HG03103 (cell line): ENCODE data around the gene PRKG1.
"Not testable (repeated sequence)": the region's sequence is repeated elsewhere in the genome, so short reads cannot be mapped to it uniquely, and the experiment has no call there.

ENCODE experiments used
- ATAC-seq: cut with Tn5 transposase; IDR thresholded peaks from one replicate; pipeline ENCODE4 v1.9.1; 2021; ENCODE audit warnings: low read depth; ENCODE audit not compliant: unreplicated experiment

Gene PRKG1

DNA sequence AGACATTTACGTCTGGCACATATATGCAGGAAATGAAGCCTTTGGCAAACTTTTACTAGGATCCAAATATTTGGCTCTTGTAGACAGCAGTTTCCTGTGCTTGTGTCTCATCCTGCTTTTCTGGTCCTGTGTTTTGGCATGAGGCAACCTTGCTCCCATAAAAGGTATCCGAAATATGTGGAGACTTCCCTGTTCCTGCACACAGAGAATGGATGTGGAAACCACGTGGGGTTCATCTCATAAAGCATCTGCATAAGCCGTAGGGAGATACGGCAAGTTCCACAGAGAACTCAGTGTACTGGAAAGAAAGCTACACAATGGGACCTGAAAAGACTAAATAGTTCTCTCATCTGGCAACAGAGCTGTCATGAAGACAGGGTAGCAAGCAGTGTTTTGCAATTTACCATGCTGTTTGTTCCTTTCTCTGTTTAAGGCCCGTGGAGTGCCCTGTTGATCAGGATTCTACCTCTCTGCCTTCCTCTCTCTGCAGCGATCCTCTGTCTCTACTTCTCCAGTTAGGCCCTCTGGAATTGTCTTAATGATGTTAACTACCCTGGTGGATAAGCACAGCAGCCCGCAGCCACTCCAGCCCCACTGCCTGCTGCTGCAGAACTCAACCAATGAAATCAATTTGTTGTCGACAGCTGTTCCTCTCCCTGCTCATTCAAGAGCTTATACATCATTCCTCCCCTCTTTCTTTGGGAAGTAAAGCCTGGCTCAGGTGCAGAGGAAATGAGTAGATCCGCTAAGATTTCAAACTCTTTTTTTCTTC, 331.5 kb downstream of the PRKG1 start:
- ATAC-seq = no peak

DNA sequence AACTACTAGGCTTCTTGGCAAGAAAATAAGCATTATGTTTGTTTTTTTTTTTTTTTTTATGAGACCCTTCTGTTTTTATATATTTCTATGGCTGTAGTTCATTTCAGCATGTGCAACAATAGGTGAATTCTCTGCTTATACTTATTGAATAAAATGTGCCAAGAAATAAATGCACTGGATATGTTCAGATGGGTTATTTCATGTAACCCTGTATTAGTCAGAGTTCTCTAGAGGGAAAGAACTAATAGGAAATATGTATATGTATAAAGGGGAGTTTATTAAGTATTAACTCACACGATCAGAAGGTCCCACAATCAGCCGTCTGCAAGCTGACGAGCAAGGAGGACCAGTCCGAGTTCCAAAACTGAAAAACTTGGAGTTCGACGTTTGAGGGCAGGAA, 332.3 kb downstream of the PRKG1 start:
- ATAC-seq = no peak

DNA sequence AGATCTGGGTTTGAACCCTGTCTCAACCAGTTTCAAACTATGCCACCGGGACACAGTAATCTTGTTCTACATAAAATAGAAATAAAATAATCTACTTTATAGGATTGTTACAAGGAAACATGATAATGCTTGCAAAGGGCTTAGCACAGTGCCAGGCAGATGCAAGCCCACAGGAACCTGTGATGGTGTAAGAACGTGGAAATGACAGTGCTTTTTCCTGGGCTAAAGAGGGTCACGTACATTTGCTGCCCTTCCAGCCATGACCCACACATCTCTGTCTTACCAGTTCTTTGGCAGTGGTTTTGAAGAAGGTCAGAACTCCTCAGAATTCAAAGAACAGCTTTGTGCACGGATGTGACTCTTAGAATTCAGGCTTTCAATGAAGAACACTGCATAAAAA, 342.2 kb downstream of the PRKG1 start:
- no peak for ATAC-seq

DNA sequence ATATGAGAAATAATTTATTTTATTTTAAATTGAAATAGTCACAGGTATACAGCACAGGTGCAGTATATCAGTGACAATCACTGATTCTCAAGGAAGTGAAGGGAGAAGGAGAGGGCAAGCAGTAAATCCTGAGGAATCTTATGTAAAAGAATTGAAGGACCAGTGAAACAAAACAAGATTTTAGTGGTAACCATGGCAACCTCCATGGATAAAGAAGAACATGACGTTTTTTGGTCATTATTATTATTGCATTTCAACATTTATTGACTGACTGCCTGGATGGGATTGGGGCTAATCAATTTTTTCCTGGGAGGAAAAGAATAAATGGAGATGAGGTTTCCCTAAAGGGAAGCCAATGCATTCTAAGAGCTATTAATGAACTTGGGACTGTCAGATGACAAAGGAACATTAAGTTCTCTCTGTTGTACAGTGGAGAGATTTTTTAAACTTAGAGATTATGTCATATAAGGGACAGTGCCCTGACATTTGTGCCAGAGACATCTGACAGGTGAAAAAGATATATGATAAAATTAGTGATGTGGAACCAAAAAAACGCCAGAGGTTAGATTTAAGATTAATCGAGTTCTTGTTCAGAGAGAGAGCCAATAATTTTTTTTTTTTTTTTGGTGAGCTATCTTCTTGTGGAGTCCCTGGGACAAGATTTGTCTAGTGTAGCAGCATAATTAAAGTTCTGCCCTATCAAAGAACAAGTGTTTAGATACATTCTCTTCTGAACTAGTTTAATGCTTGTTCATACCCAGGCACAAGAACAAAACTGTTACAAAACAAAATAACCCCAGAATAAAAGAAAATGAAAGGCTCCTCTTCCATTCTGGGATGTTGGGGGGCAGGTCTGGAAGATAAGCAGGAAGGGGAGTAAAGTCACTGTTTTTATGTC, 345.2 kb downstream of the PRKG1 start:
- no peak for ATAC-seq

DNA sequence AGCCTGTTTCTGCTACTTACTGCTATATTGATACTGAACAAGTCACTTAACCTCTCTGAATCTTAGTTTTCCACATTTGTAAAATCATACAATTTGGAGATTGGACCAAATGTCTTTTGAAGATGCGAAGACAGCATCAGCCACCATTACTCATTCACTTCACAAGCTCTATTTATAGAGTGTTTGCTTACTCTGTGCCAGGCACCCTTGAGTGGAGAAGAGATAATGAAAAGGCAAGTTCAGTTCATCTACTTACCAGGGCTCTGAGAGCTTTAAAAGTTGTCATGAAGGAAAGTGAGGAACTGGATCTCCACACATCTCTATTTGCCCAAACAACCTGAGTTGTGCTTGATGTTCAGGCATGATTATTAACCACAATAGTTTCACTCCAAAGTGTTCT, 347.6 kb downstream of the PRKG1 start:
- ATAC-seq = no peak

DNA sequence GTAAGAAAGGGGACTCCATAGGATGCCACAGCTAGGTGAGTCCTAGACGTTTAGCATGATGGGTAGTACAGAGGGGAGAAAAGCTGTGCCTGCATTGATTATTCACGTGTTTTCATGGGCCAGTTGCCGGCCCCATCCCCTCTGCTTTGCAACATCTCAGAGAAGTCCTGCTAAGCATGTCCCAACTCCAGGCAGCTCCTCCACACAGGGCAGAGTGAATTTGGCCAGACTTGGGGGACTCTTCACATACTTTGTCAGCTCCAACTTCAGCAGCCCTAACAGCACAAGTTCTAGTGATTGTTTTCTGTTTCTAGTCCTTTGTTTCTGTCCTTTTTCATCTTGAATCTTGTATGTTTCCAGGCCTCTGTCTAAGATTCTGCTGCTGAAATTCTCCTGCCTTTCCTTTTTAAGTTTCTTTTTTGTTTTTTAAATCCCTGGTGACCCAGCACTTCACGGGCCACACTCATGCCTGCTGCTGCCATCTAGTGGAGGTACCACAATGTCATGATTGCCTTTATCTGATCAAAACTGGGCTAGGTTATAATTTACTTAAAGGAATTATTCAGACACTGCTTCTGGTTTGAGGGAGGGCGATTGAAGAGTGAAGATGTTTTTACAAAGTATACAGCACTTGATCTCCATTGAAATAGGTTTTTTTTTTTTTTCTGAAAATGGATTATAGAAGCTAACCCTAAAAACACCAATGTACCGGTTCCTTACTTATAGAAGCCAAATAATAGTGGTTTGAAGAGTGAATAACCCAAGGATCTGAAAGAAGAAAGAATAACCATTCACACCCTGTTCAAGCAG, 348.2 kb downstream of the PRKG1 start:
- peak; percentile 81 for ATAC-seq

DNA sequence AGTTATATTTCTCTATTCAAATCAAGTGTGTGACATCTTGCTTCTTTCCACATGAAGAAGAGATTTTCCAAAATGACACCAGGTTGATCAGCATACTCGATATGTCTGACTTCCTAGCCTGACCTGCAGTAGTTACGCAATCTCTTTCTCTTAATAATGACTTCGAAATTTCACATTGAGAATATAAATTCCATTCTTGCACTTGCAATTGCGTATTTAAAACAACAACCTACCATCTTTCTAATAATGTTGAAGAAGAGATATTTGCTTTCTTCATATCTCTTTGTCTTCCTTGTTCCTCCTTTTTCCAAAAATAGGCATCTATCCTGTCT, 348.8 kb downstream of the PRKG1 start:
- no peak for ATAC-seq

DNA sequence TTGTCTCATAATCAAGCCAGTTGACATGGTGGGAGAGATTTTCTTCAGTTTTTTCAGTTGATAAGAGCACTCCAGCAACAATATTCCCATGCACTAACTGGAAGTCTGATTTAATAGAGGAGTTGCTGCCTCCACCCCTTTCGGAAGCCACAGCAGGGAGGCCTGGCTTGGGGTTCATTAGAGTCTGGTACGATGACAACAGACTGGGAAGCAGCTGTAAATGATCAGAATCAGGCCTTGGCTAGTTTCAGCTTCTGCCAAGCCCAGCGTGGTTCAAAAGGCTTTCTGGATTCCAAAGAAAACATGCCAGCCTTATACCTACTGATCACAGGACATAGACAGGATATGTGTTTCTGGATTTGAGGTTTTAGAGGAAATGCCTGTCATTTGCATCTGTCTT, 351.1 kb downstream of the PRKG1 start:
- no peak for ATAC-seq

DNA sequence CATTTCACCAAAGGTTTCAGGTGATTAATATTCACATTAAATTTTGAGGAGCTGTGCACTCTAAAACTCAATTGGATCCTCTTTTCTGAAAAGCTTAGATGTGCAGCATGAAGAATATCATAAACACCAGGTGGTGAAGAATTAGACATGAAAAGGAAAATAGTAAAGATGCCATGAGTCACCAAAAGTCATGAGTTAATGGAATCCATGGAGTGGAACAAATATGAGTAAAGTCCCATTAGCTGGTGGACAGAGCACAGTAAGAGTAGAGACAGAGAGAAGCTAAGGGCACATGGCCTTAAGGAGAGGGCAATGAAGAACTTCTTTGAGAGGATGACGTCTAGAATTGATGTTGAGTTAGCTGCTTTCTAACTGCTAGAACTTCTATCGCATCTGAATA, 353.5 kb downstream of the PRKG1 start:
- no peak for ATAC-seq

DNA sequence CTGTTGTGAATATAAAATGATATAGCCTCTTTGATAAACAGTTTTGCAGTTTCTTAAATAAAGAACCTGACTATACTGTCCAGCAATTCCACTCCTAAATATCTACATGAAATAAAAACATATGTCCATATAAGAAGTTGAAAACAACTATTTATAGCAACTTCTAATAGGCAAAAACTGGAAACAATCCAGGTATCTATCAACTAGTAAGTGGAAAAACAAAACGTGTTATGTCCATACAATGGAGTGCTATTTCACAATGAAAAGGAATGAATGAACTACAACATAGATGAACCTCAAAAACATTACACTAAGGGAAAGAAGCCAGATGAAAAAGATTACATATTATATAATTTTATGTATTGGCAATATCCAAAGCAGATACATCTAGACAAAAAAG, 356.2 kb downstream of the PRKG1 start:
- ATAC-seq = no peak

DNA sequence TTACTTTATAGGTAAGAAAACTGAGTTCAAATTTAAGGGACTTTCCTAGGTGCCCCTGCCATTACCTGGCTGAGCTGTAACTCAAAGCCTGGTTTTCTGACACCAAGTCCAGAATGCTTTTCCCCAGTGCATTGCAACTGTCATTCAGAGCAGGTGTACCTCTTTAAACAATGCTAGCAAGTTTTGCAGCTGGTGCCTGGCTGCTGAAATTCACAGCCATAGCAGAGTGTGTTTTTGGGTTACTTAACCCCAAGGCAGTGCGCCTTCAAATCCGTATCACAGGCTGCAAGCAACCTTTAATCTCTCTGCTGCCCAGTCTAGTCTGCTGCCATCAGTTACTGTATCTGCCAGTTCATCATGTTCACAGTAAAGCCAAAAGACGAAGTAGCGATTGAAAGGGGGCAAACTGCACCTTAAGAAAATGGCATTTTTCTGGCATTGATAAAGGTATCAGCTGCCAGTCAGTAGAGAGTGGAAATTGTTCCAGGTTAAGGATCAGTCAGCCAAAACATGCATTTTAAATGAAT, 359.7 kb downstream of the PRKG1 start:
- ATAC-seq = no peak

DNA sequence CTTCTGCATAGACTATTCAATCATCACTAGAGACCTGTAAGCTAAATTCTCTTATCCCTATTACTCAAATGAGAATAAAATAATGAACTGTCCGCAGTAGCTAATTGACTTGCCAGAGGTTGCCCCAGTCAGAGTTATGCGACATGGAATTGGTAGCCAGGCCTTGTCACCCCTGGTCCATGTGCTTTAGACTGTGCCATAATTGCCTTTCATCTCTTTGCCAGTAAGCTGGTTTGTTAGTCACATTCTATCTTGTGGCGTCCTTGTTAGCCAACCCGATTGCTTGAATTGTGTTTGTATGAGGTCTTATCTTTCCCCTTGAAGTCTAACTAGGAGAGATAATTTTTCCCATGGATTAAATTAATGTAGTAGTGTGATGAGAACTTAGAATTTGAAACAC, 362.5 kb downstream of the PRKG1 start:
- no peak for ATAC-seq

DNA sequence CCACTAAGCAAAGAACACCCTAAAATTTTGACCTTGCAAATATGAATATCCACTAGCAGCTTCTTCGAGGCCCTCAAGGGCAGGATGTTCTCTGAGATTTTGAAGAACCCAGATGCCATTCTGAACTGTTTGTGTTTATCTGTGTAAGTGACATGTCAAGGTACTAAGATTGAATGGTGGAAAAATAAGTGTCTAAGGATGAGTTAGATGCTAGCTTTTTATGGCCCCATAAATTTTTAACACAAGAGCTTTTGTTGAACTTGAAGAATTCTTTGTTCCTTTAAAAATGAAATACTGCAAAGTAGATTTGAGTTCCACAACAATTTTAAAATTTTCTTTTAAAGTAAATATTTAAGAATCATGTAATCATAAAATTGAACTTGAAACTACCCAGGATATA, 365.4 kb downstream of the PRKG1 start:
- no peak for ATAC-seq

DNA sequence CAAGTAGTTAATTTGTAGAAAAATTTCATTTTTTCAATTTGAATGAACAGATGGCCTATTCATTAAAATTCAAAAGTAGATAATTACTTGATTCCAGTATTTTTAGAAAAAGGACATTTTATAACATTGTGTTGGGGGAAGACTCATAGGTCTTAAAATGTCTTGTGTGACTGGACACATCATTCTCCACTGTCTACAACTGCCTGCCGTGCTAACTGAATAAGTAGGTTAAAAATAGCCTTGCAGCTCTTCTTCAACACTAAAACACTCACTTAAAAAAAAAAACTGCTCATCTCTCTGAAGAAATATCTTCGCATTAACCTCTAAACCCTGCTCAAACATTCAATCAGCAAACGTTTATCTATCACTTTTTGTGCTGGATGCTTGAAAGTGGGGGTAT, 371.3 kb downstream of the PRKG1 start:
- no peak for ATAC-seq

DNA sequence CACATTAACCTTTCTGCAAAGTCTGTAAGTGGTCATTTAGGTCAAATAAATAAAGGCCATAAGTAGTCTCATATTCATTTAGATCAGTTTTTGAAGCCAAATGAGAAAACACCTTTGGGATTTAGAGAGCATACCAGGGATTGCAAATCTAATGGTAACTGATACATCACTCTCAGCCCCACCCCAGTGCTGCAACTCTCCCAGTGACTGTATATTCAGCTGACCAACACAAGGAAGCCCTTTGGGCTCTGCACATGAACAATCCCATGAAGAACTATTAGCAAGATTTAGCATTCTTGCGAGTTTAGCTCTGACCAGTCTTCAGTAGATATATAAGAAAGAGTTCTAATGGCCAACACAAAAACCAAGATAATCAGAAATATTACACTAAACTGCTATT, 372.8 kb downstream of the PRKG1 start:
- ATAC-seq = no peak

DNA sequence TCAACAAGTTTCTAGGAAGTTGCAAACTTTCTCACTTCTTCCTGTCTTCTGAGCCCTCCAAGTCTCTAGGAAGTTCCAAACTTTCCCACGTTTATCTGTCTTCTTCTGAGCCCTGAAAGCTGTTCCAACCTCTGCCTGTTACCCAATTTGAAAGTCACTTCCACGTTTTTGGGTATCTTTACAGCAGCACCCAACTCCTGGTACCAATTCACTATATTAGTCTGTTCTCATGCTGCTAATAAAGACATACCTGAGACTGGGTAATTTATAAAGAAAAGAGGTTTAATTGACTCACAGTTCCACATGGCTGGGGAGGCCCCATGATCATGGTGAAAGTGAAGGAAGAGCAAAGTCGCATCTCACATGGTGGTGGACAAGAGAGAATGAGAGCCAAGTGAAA, 381.5 kb downstream of the PRKG1 start:
- not testable (repeated sequence) for ATAC-seq

DNA sequence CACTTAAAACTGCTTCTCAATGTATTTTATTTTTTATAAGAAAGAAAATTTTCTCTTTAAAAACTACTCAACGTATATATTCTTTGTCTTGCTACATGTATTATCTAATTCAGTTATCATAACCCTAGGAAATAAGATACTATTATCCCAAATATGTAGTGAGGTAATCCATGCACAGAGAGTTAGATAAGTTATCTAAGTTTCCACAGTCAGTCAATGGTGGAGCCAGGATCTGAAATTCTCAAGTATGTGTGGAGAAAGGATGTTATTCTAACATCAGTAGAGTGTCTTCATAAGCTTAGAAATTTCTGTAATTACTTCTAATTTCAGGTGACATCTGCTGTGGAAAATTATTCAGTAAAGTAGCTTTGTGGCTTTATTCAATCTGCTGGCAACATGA, 385.2 kb downstream of the PRKG1 start:
- no peak for ATAC-seq

DNA sequence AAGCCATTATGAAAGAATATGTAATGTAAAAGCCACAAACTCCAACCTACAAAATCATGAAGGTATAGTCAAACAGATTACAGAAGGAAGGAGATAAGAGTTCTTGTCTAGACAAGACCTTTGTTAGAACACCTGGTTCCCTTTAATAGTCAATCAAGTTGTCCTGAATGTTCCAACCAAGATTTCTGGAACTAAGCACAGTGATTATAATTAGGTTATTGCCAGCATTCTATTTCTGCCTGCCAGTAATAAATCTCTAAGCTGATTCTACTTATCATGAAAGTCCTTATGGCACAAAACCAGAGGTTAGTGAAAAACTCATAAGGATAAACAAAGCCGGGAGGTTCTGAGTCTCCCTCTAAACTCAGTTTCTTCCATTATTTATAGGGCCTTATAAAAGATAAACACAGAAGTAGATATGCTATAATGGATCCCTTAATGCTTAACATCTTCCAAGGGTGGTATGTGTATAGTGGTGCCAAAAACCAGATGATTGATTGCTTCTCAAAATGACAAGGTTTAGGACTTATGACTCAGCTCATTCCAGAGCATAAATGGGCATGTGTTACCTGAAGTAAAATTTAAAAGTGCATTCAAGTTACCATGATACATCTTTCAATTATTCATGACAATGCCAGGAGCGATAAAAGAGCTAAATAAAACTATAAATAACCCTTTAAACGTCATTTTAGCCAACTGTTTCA, 387.9 kb downstream of the PRKG1 start:
- ATAC-seq = no peak

DNA sequence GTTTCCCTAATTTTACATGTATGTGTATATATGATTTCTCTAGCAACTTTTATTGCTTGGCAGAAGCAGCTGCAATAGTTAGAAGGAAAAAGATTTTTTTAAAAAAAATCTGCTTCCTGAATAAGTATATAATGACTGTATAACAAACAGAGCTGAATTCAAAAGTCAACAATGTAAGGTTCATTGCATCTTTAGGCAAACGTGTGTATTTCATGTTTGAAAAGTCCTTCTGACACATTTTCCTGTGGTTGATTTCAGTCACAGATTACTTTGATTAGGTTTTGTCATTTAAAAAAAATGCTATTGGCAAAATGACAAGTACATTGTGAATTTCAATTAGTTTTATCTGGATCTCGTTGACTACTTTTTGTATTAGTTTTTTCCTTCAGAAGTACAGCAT, 394.1 kb downstream of the PRKG1 start:
- ATAC-seq = no peak

DNA sequence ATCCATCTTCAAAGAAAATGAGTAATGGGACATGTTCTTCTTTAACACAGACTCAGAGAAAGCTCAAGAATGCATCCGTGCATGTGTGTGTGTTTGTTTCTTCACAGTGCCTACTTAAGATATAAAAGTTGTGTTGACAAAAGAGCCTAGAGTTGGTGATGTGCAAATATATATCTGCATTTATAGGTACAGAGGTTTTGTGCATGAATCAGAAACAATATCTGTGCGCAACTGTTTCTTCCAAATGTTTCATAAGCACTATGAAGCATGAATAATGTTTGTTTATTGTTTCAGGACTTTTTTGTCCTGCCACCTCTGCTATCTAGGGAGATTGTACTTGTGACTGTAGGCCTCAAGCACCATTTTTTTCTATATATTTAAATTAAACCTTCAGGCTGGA, 395.4 kb downstream of the PRKG1 start:
- no peak for ATAC-seq
